Heart left ventricle (tissue), 16 donors: Measurements from ENCODE around the gene SLC17A2. TPM values are rescaled to one million over a fixed set of nuclear protein-coding genes. Genes with fewer than 3 reads are reported as not detected.

Experiments
- ATAC-seq, 4 donors: fragments of 200-7000 bp; cut with Tn5 transposase; one replicate each; pipeline ENCODE4 v1.9.1; 2020 to 2022; ENCODE audit warnings: moderate library complexity in 4 of 4, mild to moderate bottlenecking in 3 of 4, moderate number of reproducible peaks in 1 of 4
- DNase-seq, 5 donors: peaks; one replicate each; pipeline ENCODE4 v3.0.0-alpha.2; 2020
- H3K27ac ChIP-seq, 12 donors: fragments of 200-600 bp; sonication (generic) in 4 of 12; one replicate each; pipeline versions ENCODE4 v1.5.0 to v1.8.0; 2016 to 2022; ENCODE audit warnings: mild to moderate bottlenecking in 2 of 12
- H3K27me3 ChIP-seq, 9 donors: fragments of 200-600 bp; sonication (generic) in 2 of 9; one replicate each; pipeline versions ENCODE4 v1.5.1 to v1.8.0; 2016 to 2022; ENCODE audit warnings: mild to moderate bottlenecking in 3 of 9
- H3K36me3 ChIP-seq, 9 donors: fragments of 200-600 bp; sonication (generic) in 2 of 9; one replicate each; pipeline versions ENCODE4 v1.5.0 to v1.8.0; 2018 to 2022; ENCODE audit warnings: mild to moderate bottlenecking in 2 of 9
- H3K4me1 ChIP-seq, 12 donors: fragments of 200-600 bp; sonication (generic) in 4 of 12; one replicate each; pipeline versions ENCODE4 v1.5.0 to v1.8.0; 2016 to 2022; ENCODE audit warnings: mild to moderate bottlenecking in 3 of 12
- H3K4me3 ChIP-seq, 12 donors: fragments of 200-600 bp; sonication (generic) in 4 of 12; one replicate each; pipeline versions ENCODE4 v1.5.0 to v1.8.0; 2017 to 2022; ENCODE audit warnings: mild to moderate bottlenecking in 9 of 12, moderate library complexity in 4 of 12
- H3K9me3 ChIP-seq, 12 donors: fragments of 200-600 bp; sonication (generic) in 4 of 12; one replicate each; pipeline versions ENCODE4 v1.5.0 to v1.8.0; 2016 to 2022; ENCODE audit warnings: mild to moderate bottlenecking in 1 of 12
- POLR2A ChIP-seq, 2 donors: fragments of 450-650 bp; IDR thresholded peaks; one replicate each; pipeline ENCODE4 v1.6.1; 2017; ENCODE audit warnings: antibody characterized with exemption in 2 of 2, mild to moderate bottlenecking in 2 of 2, moderate library complexity in 2 of 2
- WGBS, 4 donors: extraction: QIAGEN DNeasy Blood & Tissue Kit in 2 of 4; methylation state at CpG; one replicate each; pipeline versions ENCODE4 v1.1.5 to v1.1.7; 2013 to 2018; 5-methylcytosine and 5-hydroxymethylcytosine counted together
- intact Hi-C, 10 donors: fragments of 100-400 bp; cut with DNase I; formaldehyde crosslinking; loops; one replicate each; pipeline versions ENCODE4 v1.11.1 to v1.14.2; 2022
- polyA plus RNA-seq, 2 donors: library from polyadenylated mRNA; stranded (reverse); fragments of 200-250 nt; gene quantifications; one replicate each; pipeline ENCODE4 v1.2.3, GENCODE V29; 2013
- total RNA-seq, 9 donors: library from RNA; depleted of rRNA in 2 of 9; stranded (reverse); fragments of >200 nt in 2 of 9; fragmentation: NEBNext Ultra II Directional in 3 of 9; extraction: Animal tissue kit (Norgen Biotek cat#: 25700) in 3 of 9; gene quantifications; one replicate each; pipeline versions ENCODE4 v1.1.0 to v1.2.4, GENCODE V29; 2016 to 2023
- TF ChIP-seq, protein P1 (sequence below), 12 donors: fragments of 200-600 bp; sonication (generic) in 4 of 12; IDR thresholded peaks; one replicate each; pipeline versions ENCODE4 v1.5.0 to v1.8.0; 2018 to 2022; ENCODE audit warnings: antibody characterized with exemption in 12 of 12, mild to moderate bottlenecking in 5 of 12
- donor health status: ischemic (EF 13 %, LVEDD 7.1; RV severe dilation, severe dysfunction).
- donor health status: healthy with polysubstance abuse.
- donor health status: DM: no; HTN: yes; CAD: no.
- donor health status: DM: no; HTN: no; CAD: no.
- donor health status: ischemic (EF 25% LVEDD 6.9; RV normal size, moderate dysfunction).
- donor health status: ischemic (EF 25% LVEDD 5.7; RV mildly dilated, moderate dysfunction).
- donor health status: healthy.
- donor health status: DM: yes; HTN: yes; CAD: no.
- donor health status: ischemic (EF 35%, LVEDD 5.7; RV mildly dilated, moderate dysfunction).
- donor health status: nonischemic (EF 11% LVEDD 7.7; RV severe dilation, severe dysfunction).
- donor health status: DM: yes; HTN: yes; CAD: no.
- donor health status: PGD.
- donor health status: ischemic (EF 29% LVEDD 5.4; RV normal size, mild dysfunction).
- donor health status: nonischemic (EF 23%, LVEDD 6.1; RV moderate dilation, normal function).

Gene SLC17A2
- total and polyA plus RNA-seq, 11 donors, result not detected

- 82 to 93% (median 91%) methylated on average over 2 of the region's 2 CpGs for WGBS, 4 donors
- Histone ChIP-seq H3K4me1 (no peaks in the 10 kb centered on the region), H3K27me3 (peaks cover 0 to 10% (median 0%) of the 10 kb centered on the region in 9 donors), H3K9me3 (no peaks in the 10 kb centered on the region), H3K36me3 (no peaks in the 10 kb centered on the region), H3K27ac (no peak overlapping the region), H3K4me3 (no peak overlapping the region)
- TF ChIP-seq POLR2A (IDR thresholded peaks at IDR 0.05), result no peak
- TF ChIP-seq, protein P1, sequence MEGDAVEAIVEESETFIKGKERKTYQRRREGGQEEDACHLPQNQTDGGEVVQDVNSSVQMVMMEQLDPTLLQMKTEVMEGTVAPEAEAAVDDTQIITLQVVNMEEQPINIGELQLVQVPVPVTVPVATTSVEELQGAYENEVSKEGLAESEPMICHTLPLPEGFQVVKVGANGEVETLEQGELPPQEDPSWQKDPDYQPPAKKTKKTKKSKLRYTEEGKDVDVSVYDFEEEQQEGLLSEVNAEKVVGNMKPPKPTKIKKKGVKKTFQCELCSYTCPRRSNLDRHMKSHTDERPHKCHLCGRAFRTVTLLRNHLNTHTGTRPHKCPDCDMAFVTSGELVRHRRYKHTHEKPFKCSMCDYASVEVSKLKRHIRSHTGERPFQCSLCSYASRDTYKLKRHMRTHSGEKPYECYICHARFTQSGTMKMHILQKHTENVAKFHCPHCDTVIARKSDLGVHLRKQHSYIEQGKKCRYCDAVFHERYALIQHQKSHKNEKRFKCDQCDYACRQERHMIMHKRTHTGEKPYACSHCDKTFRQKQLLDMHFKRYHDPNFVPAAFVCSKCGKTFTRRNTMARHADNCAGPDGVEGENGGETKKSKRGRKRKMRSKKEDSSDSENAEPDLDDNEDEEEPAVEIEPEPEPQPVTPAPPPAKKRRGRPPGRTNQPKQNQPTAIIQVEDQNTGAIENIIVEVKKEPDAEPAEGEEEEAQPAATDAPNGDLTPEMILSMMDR (IDR thresholded peaks at IDR 0.05), result no peak
- intact Hi-C loops, result loop anchor here in 1 of 10 donors (10.0 kb wide), 1 partner anchor 185 kb away; no protein-coding TSS in a partner anchor
- no peak for DNase-seq
- no peak for ATAC-seq
Measured at GRCh38 chr6:25899580-25900408, 30.7 kb downstream of the SLC17A2 start.

- no peak for ATAC-seq
- intact Hi-C loops, result loop anchor here in 1 of 10 donors (10.0 kb wide), 1 partner anchor 184 kb away; no protein-coding TSS in a partner anchor
- 74 to 81% (median 75%) methylated on average over 2 of the region's 2 CpGs for WGBS, 4 donors
- TF ChIP-seq, protein P1 (IDR thresholded peaks at IDR 0.05), result no peak
- no peak for TF ChIP-seq POLR2A (IDR thresholded peaks at IDR 0.05)
- Histone ChIP-seq H3K27ac (no peak overlapping the region), H3K36me3 (no peaks in the 10 kb centered on the region), H3K4me1 (no peaks in the 10 kb centered on the region), H3K9me3 (no peaks in the 10 kb centered on the region), H3K27me3 (peaks cover 0 to 10% (median 0%) of the 10 kb centered on the region in 9 donors), H3K4me3 (no peak overlapping the region)
- DNase-seq, result no peak
Measured at GRCh38 chr6:25899123-25899522, 31.4 kb downstream of the SLC17A2 start.

GRCh38 chr6:25898289-25898977 lies 32.1 kb downstream of the SLC17A2 start:
- no peak overlapping the region for H3K27ac ChIP-seq
- H3K4me1 ChIP-seq, result no peaks in the 10 kb centered on the region
- TF ChIP-seq POLR2A (IDR thresholded peaks at IDR 0.05), result no peak
- TF ChIP-seq, protein P1 (IDR thresholded peaks at IDR 0.05), result no peak
- no peaks in the 10 kb centered on the region for H3K9me3 ChIP-seq
- 72 to 79% (median 76%) methylated on average over 5 of the region's 5 CpGs for WGBS, 4 donors
- no peak for DNase-seq
- no peak overlapping the region for H3K4me3 ChIP-seq
- no peak for ATAC-seq
- intact Hi-C loops, result loop anchor here in 1 of 10 donors (10.0 kb wide), 1 partner anchor 184 kb away; no protein-coding TSS in a partner anchor
- no peaks in the 10 kb centered on the region for H3K36me3 ChIP-seq
- peaks cover 0 to 10% (median 0%) of the 10 kb centered on the region in 9 donors for H3K27me3 ChIP-seq

GRCh38 chr6:25896252-25896651 lies 34.2 kb downstream of the SLC17A2 start:
- TF ChIP-seq, protein P1 (IDR thresholded peaks at IDR 0.05), result no peak
- TF ChIP-seq POLR2A (IDR thresholded peaks at IDR 0.05), result no peak
- DNase-seq (no peak), ATAC-seq (no peak)
- Histone ChIP-seq H3K4me1 (no peaks in the 10 kb centered on the region), H3K27ac (no peak overlapping the region), H3K27me3 (peaks cover 0 to 4% (median 0%) of the 10 kb centered on the region in 9 donors), H3K9me3 (no peaks in the 10 kb centered on the region), H3K36me3 (no peaks in the 10 kb centered on the region), H3K4me3 (no peak overlapping the region)
- 63 to 79% (median 66%) methylated on average over 3 of the region's 3 CpGs for WGBS, 4 donors
- intact Hi-C loops, result loop anchor here in 1 of 10 donors (10.0 kb wide), 1 partner anchor 181 kb away; no protein-coding TSS in a partner anchor
